HepG2 (cell line): ENCODE results near the gene TAF11. TPM values are rescaled to one million over a fixed set of nuclear protein-coding genes. Genes with fewer than 3 reads are reported as not detected.

Source experiments
- ATAC-seq: fragments of 200-7000 bp; cut with Tn5 transposase; 3 replicates; pipeline ENCODE4 v1.9.1; 2020; ENCODE audit warnings: mild to moderate bottlenecking, moderate library complexity
- BruUV-seq: library from RNA; stranded (reverse); fragments of 400-500 nt; replicated peaks from 2 replicates; lab custom pipeline; 2021; lab: Mats Ljungman, UMichigan
- CTCF ChIA-PET: fragments of 300-600 bp; formaldehyde crosslinking; extraction: SDS; loops from one replicate; lab custom pipeline; 2021; ENCODE audit warnings: low total read pairs, inconsistent platforms, low intra/inter-chr PET ratio; lab: Yijun Ruan, JAX
- POLR2A ChIA-PET: fragments of 350-600 bp; sonication (Branson Sonifier 250); formaldehyde crosslinking; loops from one replicate; lab custom pipeline; 2020; ENCODE audit warnings: antibody characterized with exemption, inconsistent platforms; lab: Yijun Ruan, JAX
- DNase-seq: peaks from one replicate; pipeline ENCODE4 v3.0.0-alpha.2; 2015; ENCODE audit warnings: low spot score
- FAIRE-seq: peaks from 3 replicates; lab custom pipeline; 2011; peaks lifted over from hg19 to GRCh38; lab: Jason Lieb, UNC
- H2AFZ ChIP-seq: one replicate; pipeline ENCODE4 v1.6.1; 2011; ENCODE audit warnings: low read length, inconsistent platforms
- H3K27ac ChIP-seq: fragments of 300-600 bp; 3 replicates; pipeline ENCODE4 v1.8.0; 2011; ENCODE audit warnings: mixed run types, mild to moderate bottlenecking, mixed read lengths, low read length, inconsistent platforms; ENCODE audit not compliant: insufficient read depth; ENCODE audit errors: extremely low read length
- H3K27me3 ChIP-seq, 2 experiments: fragments of 200-600 bp in 1 of 2; 2 replicates in 1 of 2; 3 replicates in 1 of 2; pipeline versions ENCODE4 v1.6.0 to v1.8.0; 2011; ENCODE audit warnings: low read length in 2 of 2, mild to moderate bottlenecking in 2 of 2, moderate library complexity in 2 of 2, inconsistent platforms in 1 of 2; ENCODE audit not compliant: insufficient read depth in 2 of 2, control insufficient read depth in 1 of 2
- H3K36me3 ChIP-seq, 2 experiments: fragments of 200-600 bp in 1 of 2; replicated peaks in 1 of 2; 2 replicates in 1 of 2; 3 replicates in 1 of 2; pipeline versions ENCODE4 v1.5.1 to v1.8.0; 2011; ENCODE audit warnings: low read length in 2 of 2, inconsistent platforms in 1 of 2; ENCODE audit not compliant: insufficient read depth in 2 of 2, control insufficient read depth in 1 of 2
- H3K4me1 ChIP-seq: 2 replicates; pipeline ENCODE4 v1.5.1; 2012; ENCODE audit warnings: low read length, inconsistent platforms; ENCODE audit not compliant: insufficient read depth
- H3K4me2 ChIP-seq: 2 replicates; pipeline ENCODE4 v1.6.0; 2011; ENCODE audit warnings: low read depth, low read length, inconsistent platforms
- H3K4me3 ChIP-seq, 3 experiments: fragments of 200-600 bp in 1 of 3; sonication (generic), shearing (Covaris generic) in 1 of 3; replicated peaks in 1 of 3; 2 replicates each; pipeline ENCODE4 v1.5.1; 2011 to 2016; ENCODE audit warnings: low read length in 3 of 3, inconsistent platforms in 2 of 3, low read depth in 2 of 3, mild to moderate bottlenecking in 2 of 3, control low read depth in 1 of 3, mixed read lengths in 1 of 3; ENCODE audit not compliant: insufficient read depth in 1 of 3
- H3K79me2 ChIP-seq: one replicate; pipeline ENCODE4 v1.6.1; 2011; ENCODE audit warnings: low read length, inconsistent platforms; ENCODE audit not compliant: insufficient read depth
- H3K9ac ChIP-seq: 2 replicates; pipeline ENCODE4 v1.6.0; 2011; ENCODE audit warnings: mild to moderate bottlenecking, low read depth, low read length, inconsistent platforms; ENCODE audit not compliant: insufficient read depth
- H3K9me3 ChIP-seq: 2 replicates; pipeline ENCODE4 v1.5.1; 2012; ENCODE audit warnings: mild to moderate bottlenecking, low read length
- H4K20me1 ChIP-seq: 2 replicates; pipeline ENCODE4 v1.6.0; 2011; ENCODE audit warnings: inconsistent platforms, mild to moderate bottlenecking, low read length, moderate library complexity; ENCODE audit not compliant: insufficient read depth
- FOXK2 ChIP-seq: fragments of 450-650 bp; IDR thresholded peaks from 2 replicates; pipeline ENCODE4 v1.6.1; 2016
- HMG20B ChIP-seq: conservative IDR thresholded peaks from 2 replicates; pipeline ENCODE4 v1.6.1; 2016; ENCODE audit warnings: missing genetic modification reagents, missing compliant biosample characterization
- IRF9 ChIP-seq: sonication (generic); formaldehyde crosslinking; IDR thresholded peaks from 2 replicates; pipeline ENCODE4 v1.8.0; 2022; ENCODE audit warnings: missing genetic modification reagents, mild to moderate bottlenecking, borderline replicate concordance
- JUN ChIP-seq: sonication (generic); formaldehyde crosslinking; IDR thresholded peaks from 2 replicates; pipeline ENCODE4 v1.4.0; 2020; ENCODE audit warnings: mild to moderate bottlenecking, missing genetic modification reagents
- KLF11 ChIP-seq: IDR thresholded peaks from 2 replicates; pipeline ENCODE4 v1.6.1; 2016; ENCODE audit warnings: missing compliant biosample characterization
- MXD4 ChIP-seq: IDR thresholded peaks from 2 replicates; pipeline ENCODE4 v1.6.1; 2016; ENCODE audit warnings: mild to moderate bottlenecking, missing biosample characterization, missing genetic modification reagents
- NFYC ChIP-seq: IDR thresholded peaks from 2 replicates; pipeline ENCODE4 v1.6.1; 2016; ENCODE audit warnings: missing genetic modification reagents, missing compliant biosample characterization
- NR2F1 ChIP-seq, 2 experiments: fragments of 450-650 bp in 1 of 2; formaldehyde crosslinking in 1 of 2; IDR thresholded peaks; 2 replicates each; pipeline versions ENCODE4 v1.5.0 to v1.6.1; 2016 to 2020; ENCODE audit warnings: mild to moderate bottlenecking in 1 of 2, missing compliant biosample characterization in 1 of 2, missing genetic modification reagents in 1 of 2, moderate library complexity in 1 of 2
- PCBP1 ChIP-seq: fragments of 200-400 bp; formaldehyde crosslinking; IDR thresholded peaks from 2 replicates; pipeline ENCODE4 v1.6.1; 2017; ENCODE audit warnings: mild to moderate bottlenecking, low read depth, low read length, borderline replicate concordance
- PITX1 ChIP-seq: sonication (generic); formaldehyde crosslinking; IDR thresholded peaks from 2 replicates; pipeline ENCODE4 v1.5.1; 2020; ENCODE audit warnings: mild to moderate bottlenecking, missing genetic modification reagents
- RBM39 ChIP-seq: fragments of 200-400 bp; formaldehyde crosslinking; IDR thresholded peaks from one replicate; pipeline ENCODE4 v1.6.1; 2018; ENCODE audit warnings: antibody characterized with exemption, mild to moderate bottlenecking, low read depth, low read length; ENCODE audit not compliant: poor library complexity, severe bottlenecking
- REL ChIP-seq: sonication (generic); formaldehyde crosslinking; conservative IDR thresholded peaks from 2 replicates; pipeline ENCODE4 v1.8.0; 2022; ENCODE audit warnings: mild to moderate bottlenecking, missing genetic modification reagents, moderate library complexity
- YEATS2 ChIP-seq: sonication (generic); formaldehyde crosslinking; IDR thresholded peaks from 2 replicates; pipeline ENCODE4 v1.4.0; 2020; ENCODE audit warnings: missing genetic modification reagents, borderline replicate concordance
- ZFYVE20 ChIP-seq: sonication (generic); formaldehyde crosslinking; IDR thresholded peaks from 2 replicates; pipeline ENCODE4 v1.8.0; 2023; ENCODE audit warnings: low read depth, mild to moderate bottlenecking, moderate library complexity, missing genetic modification reagents, borderline replicate concordance
- ZGPAT ChIP-seq: IDR thresholded peaks from 2 replicates; pipeline ENCODE4 v1.6.1; 2016; ENCODE audit warnings: mild to moderate bottlenecking
- ZNF230 ChIP-seq: sonication (generic); formaldehyde crosslinking; IDR thresholded peaks from 2 replicates; pipeline ENCODE4 v1.4.0; 2020; ENCODE audit warnings: mild to moderate bottlenecking, missing genetic modification reagents
- ZNF569 ChIP-seq: sonication (generic); formaldehyde crosslinking; IDR thresholded peaks from 2 replicates; pipeline ENCODE4 v1.5.0; 2020; ENCODE audit warnings: mild to moderate bottlenecking, missing genetic modification reagents, moderate library complexity, borderline replicate concordance
- ZNF737 ChIP-seq: sonication (generic); formaldehyde crosslinking; IDR thresholded peaks from 2 replicates; pipeline ENCODE4 v1.5.0; 2020; ENCODE audit warnings: missing genetic modification reagents, mild to moderate bottlenecking, borderline replicate concordance
- ZNF775 ChIP-seq: sonication (generic); formaldehyde crosslinking; IDR thresholded peaks from 2 replicates; pipeline ENCODE4 v1.4.0; 2020; ENCODE audit warnings: missing genetic modification reagents, mild to moderate bottlenecking, moderate library complexity, borderline replicate concordance
- ZNF780A ChIP-seq: sonication (generic); formaldehyde crosslinking; IDR thresholded peaks from 2 replicates; pipeline ENCODE4 v1.8.0; 2022; ENCODE audit warnings: mild to moderate bottlenecking, missing genetic modification reagents, moderate library complexity
- ZNF790 ChIP-seq: sonication (generic); formaldehyde crosslinking; IDR thresholded peaks from 2 replicates; pipeline ENCODE4 v1.8.0; 2022; ENCODE audit warnings: missing genetic modification reagents, mild to moderate bottlenecking, borderline replicate concordance
- WGBS: methylation state at CpG from one replicate; pipeline ENCODE4 v1.1.6; 2017; ENCODE audit warnings: low lambda C conversion rate; 5-methylcytosine and 5-hydroxymethylcytosine counted together
- in situ Hi-C: cut with HindIII; loops from 2 replicates; pipeline ENCODE4 v1.10.0; 2017; ENCODE audit warnings: low pct_unique_long_range_greater_than_20kb; ENCODE audit not compliant: extremely low pct_ligation_motif_present
- intact Hi-C: fragments of 100-400 bp; cut with micrococcal nuclease; formaldehyde crosslinking; loops from one replicate; pipeline ENCODE4 v1.10.0; 2022; ENCODE audit not compliant: unreplicated experiment
- polyA plus RNA-seq, 8 experiments: library from polyadenylated mRNA; depleted of rRNA in 3 of 8; stranded (reverse) in 7 of 8; unstranded in 1 of 8; fragments of >200 nt; fragmentation: Illumina TruSeq in 4 of 8; extraction: Trizol in 4 of 8; gene quantifications; 2 replicates each; pipeline versions ENCODE4 v1.2.1 to v1.2.3, GENCODE V29; 2011 to 2016; ENCODE audit warnings: low read depth in 4 of 8, missing spikeins in 1 of 8, mixed read lengths in 1 of 8; ENCODE audit not compliant: insufficient read depth in 1 of 8
- total RNA-seq, 5 experiments: library from RNA; depleted of rRNA; stranded (reverse); fragments of >200 nt; fragmentation: Illumina TruSeq; extraction: Trizol; gene quantifications; 2 replicates each; pipeline ENCODE4 v1.2.3, GENCODE V29; 2016; ENCODE audit warnings: low read depth in 1 of 5
- TF ChIP-seq, protein P1 (sequence below): sonication (generic); formaldehyde crosslinking; IDR thresholded peaks from 2 replicates; pipeline ENCODE4 v1.4.0; 2020; ENCODE audit warnings: missing genetic modification reagents

Gene TAF11
- total and polyA plus RNA-seq, 2 of the 13 experiments (the other 11 are each of a cell fraction or from before 2014, with no cell fraction given): 35.4 to 73.6 TPM

DNA sequence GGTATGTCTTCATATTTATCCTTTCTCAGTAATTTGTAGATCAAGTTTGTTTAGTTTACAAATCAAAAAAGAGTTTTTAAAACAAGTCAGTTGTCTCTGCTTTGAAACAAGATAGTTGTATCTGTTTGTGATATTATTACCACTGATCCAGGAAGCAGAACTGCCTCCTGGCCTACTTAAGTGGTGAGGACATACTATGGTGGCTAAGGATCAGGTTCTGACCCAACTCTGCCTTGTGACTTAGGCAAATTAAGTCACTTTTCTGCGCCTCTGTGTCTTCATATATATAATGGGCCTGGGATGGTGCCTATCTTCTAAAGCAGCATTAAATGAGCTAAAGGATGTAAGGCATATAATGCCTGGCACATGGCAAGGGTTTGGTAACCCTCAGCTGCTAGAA lies 9.9 kb upstream of the TAF11 start (continued):
- no peak for TF ChIP-seq ZNF737 (CRISPR knock-in tag)
- TF ChIP-seq HMG20B (CRISPR knock-in tag): no peak
- TF ChIP-seq ZNF790: no peak
- TF ChIP-seq RBM39: no peak
- no peak for TF ChIP-seq KLF11 (CRISPR knock-in tag)
- TF ChIP-seq NR2F1 (CRISPR knock-in tag; IDR thresholded peaks at IDR 0.05): no peak
- TF ChIP-seq, protein P1, sequence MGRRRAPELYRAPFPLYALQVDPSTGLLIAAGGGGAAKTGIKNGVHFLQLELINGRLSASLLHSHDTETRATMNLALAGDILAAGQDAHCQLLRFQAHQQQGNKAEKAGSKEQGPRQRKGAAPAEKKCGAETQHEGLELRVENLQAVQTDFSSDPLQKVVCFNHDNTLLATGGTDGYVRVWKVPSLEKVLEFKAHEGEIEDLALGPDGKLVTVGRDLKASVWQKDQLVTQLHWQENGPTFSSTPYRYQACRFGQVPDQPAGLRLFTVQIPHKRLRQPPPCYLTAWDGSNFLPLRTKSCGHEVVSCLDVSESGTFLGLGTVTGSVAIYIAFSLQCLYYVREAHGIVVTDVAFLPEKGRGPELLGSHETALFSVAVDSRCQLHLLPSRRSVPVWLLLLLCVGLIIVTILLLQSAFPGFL (CRISPR knock-in tag): no peak
- TF ChIP-seq PCBP1: no peak
- no peak for TF ChIP-seq PITX1 (CRISPR knock-in tag)

- intact Hi-C loops (no loop called here), in situ Hi-C loops (no loop called here)
- Histone ChIP-seq H3K4me3 (no peak overlapping the region), H3K79me2 (peaks cover 47% of the 10 kb centered on the region), H3K27me3 (no peaks in the 10 kb centered on the region), H3K4me2 (no peak overlapping the region), H4K20me1 (0 out of 2 replicates have a peak, but pooled peaks cover 3% of the 10 kb centered on the region), H2AFZ (no peak overlapping the region), H3K36me3 (no peaks in the 10 kb centered on the region), H3K9me3 (no peaks in the 10 kb centered on the region), H3K9ac (no peak overlapping the region), H3K4me1 (peaks cover 44% of the 10 kb centered on the region), H3K27ac (no peak overlapping the region)
- ChIA-PET CTCF (no interaction called here), POLR2A (interaction anchor here (0.7 kb wide), 1 partner anchor 10 kb away, joined by 3 read pairs; no protein-coding TSS in a partner anchor)
- DNase-seq: no peak
- no peak for FAIRE-seq
- no peak for ATAC-seq
- no TSS peak for BruUV-seq
- WGBS: 96% methylated on average over 1 of the region's 1 CpG
- TF ChIP-seq IRF9 (no peak), FOXK2 (no peak), ZGPAT (CRISPR knock-in tag) (no peak), ZNF775 (CRISPR knock-in tag) (no peak), ZFYVE20 (CRISPR knock-in tag) (no peak), NFYC (CRISPR knock-in tag) (no peak), REL (CRISPR knock-in tag) (no peak), ZNF569 (no peak), MXD4 (CRISPR knock-in tag) (no peak), ZNF230 (CRISPR knock-in tag) (no peak), ZNF780A (no peak), YEATS2 (CRISPR knock-in tag) (no peak), JUN (CRISPR knock-in tag) (no peak)
Observed at GRCh38 chr6:34897130-34897529, 9.3 kb upstream of the TAF11 start.
